ENCODE data around the gene TSPAN18. TPM values are rescaled to one million over a fixed set of nuclear protein-coding genes. Genes with fewer than 3 reads are reported as not detected.

Gene TSPAN18
- total RNA-seq, 1 donor from 2014 or later: 52.8 TPM

DNA sequence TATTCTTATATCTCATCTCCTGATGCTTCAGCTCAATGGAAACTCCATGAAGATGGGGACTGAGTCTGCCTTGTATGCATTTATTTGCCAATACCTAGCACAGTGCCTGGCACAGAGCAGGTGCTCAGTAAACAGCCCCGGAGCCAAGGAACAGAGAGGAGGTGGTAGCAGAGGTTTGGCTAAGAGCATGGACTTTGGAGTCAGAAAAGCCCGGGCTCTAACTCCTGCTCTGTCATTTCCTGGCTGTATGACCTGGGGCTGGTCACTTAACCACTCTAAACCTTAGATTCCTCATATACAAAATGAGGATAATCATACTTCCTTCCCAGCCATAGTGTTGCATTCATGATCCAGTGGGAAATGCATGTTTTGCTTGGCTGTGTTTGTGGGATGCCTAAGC, 187.3 kb downstream of the TSPAN18 start:
- no peaks in the 10 kb centered on the region for H3K9me3 Mint-ChIP-seq
- H3K27me3 Mint-ChIP-seq: no peaks in the 10 kb centered on the region
- no peak for DNase-seq (ENCODE audit: extremely low spot score, unreplicated experiment)
- no peak overlapping the region for H3K4me3 Mint-ChIP-seq
- no peaks in the 10 kb centered on the region for H3K36me3 Mint-ChIP-seq
- H3K4me1 Mint-ChIP-seq (ENCODE audit: unreplicated experiment): peaks cover 10% of the 10 kb centered on the region
- no peak overlapping the region for H3K27ac Mint-ChIP-seq
- TF ChIP-seq, protein P1, sequence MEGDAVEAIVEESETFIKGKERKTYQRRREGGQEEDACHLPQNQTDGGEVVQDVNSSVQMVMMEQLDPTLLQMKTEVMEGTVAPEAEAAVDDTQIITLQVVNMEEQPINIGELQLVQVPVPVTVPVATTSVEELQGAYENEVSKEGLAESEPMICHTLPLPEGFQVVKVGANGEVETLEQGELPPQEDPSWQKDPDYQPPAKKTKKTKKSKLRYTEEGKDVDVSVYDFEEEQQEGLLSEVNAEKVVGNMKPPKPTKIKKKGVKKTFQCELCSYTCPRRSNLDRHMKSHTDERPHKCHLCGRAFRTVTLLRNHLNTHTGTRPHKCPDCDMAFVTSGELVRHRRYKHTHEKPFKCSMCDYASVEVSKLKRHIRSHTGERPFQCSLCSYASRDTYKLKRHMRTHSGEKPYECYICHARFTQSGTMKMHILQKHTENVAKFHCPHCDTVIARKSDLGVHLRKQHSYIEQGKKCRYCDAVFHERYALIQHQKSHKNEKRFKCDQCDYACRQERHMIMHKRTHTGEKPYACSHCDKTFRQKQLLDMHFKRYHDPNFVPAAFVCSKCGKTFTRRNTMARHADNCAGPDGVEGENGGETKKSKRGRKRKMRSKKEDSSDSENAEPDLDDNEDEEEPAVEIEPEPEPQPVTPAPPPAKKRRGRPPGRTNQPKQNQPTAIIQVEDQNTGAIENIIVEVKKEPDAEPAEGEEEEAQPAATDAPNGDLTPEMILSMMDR (conservative IDR thresholded peaks at IDR 0.05): no peak

DNA sequence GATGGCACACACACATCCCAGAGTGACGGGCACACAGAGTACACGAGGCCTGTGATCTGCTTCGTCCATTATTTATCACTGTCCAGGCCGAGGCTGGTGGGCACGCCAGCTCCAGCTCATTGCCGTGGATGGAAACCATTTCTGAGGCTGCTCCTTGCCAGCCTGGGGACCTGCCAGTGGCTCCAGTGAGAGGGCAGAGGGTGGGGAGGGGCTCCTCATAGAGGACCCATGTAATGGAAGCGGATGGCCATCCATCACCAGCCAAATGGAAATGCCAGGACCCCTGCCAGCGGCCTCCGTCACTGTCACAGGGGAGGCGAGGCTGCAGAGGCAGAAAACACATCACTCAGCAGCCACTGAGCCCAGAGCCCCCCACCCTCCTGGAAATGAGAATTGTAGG, 188.2 kb downstream of the TSPAN18 start:
- H3K36me3 Mint-ChIP-seq: no peaks in the 10 kb centered on the region
- no peaks in the 10 kb centered on the region for H3K9me3 Mint-ChIP-seq
- peaks cover 10% of the 10 kb centered on the region for H3K4me1 Mint-ChIP-seq (ENCODE audit: unreplicated experiment)
- no peaks in the 10 kb centered on the region for H3K27me3 Mint-ChIP-seq
- no peak overlapping the region for H3K27ac Mint-ChIP-seq
- TF ChIP-seq, protein P1 (conservative IDR thresholded peaks at IDR 0.05): no peak
- DNase-seq (ENCODE audit: extremely low spot score, unreplicated experiment): no peak
- no peak overlapping the region for H3K4me3 Mint-ChIP-seq

DNA sequence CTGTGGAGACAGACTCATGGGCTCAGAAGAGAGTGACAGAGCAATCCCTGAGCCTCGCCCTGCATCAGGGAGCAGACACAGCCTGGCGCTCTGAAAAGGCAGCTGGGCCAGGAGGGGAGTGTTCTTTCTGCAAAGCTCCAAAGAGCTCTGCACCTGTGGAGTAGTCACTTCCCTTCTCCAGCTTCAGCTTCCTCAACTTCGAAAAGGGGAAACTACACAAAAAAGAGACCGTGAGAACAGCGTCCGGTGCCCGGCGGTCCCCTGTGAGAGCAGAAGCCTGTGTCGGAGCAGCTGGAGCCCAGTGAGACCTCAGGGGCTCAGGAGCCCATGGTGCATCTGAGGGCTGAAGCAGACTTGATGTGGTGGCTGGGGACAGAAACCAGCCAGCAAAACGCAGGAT, 188.9 kb downstream of the TSPAN18 start:
- no peak overlapping the region for H3K4me3 Mint-ChIP-seq
- peaks cover 10% of the 10 kb centered on the region for H3K4me1 Mint-ChIP-seq (ENCODE audit: unreplicated experiment)
- H3K9me3 Mint-ChIP-seq: no peaks in the 10 kb centered on the region
- TF ChIP-seq, protein P1 (conservative IDR thresholded peaks at IDR 0.05): no peak
- no peaks in the 10 kb centered on the region for H3K36me3 Mint-ChIP-seq
- DNase-seq (ENCODE audit: extremely low spot score, unreplicated experiment): no peak
- H3K27me3 Mint-ChIP-seq: no peaks in the 10 kb centered on the region
- H3K27ac Mint-ChIP-seq: no peak overlapping the region

DNA sequence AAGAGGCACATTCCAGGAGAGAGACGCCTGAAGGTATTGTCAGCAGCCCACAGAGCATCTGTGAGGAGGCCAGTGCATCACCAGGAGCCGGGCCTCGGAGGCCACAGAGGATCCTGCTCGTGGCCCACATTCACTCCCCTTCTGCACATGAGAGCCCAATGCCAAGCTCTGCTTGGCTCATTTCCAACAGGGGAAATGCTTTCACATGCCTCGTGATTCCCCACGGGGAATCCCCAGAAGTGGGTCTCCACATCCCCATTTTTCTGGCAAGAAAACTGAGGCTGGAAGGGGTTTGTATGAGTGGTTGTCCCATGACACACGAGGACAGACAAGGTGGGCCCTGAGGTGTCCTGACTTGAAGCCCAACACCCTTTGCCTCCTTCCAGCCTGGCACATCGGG, 189.6 kb downstream of the TSPAN18 start:
- peaks cover 6% of the 10 kb centered on the region for H3K4me1 Mint-ChIP-seq (ENCODE audit: unreplicated experiment)
- H3K9me3 Mint-ChIP-seq: no peaks in the 10 kb centered on the region
- H3K4me3 Mint-ChIP-seq: no peak overlapping the region
- H3K36me3 Mint-ChIP-seq: no peaks in the 10 kb centered on the region
- no peaks in the 10 kb centered on the region for H3K27me3 Mint-ChIP-seq
- DNase-seq (ENCODE audit: extremely low spot score, unreplicated experiment): no peak
- no peak overlapping the region for H3K27ac Mint-ChIP-seq
- TF ChIP-seq, protein P1 (conservative IDR thresholded peaks at IDR 0.05): no peak

DNA sequence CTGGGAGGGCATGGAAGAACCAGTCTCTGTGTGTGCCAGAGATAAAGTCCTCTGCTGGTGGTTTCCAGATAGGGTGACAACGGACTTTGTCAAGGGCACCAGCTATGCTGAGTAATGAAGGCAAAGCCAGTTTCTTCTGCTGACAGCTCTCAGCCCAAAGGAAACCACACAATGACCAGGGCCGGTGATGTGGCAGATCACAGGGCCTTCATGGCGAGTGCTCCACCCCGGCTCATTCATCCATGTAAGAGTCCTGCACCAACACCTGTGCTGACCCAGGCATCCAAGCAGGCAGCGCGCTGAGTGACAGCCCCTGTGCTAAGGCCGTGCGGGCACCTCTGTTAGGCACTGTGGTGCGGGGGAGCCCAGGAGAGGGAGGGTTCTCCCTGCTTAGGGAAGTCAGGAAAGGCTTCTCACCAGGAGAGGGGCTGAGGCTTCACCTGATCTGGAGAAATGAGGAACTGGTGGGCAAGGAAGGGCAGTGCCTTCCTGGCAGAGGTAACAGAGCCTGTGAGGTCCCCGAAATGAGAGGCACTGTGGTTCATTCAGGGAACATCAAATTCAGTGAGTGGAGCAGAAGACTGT, 190.1 kb downstream of the TSPAN18 start:
- no peaks in the 10 kb centered on the region for H3K9me3 Mint-ChIP-seq
- H3K27ac Mint-ChIP-seq: no peak overlapping the region
- no peak for DNase-seq (ENCODE audit: extremely low spot score, unreplicated experiment)
- no peaks in the 10 kb centered on the region for H3K27me3 Mint-ChIP-seq
- TF ChIP-seq, protein P1 (conservative IDR thresholded peaks at IDR 0.05): no peak
- no peaks in the 10 kb centered on the region for H3K36me3 Mint-ChIP-seq
- H3K4me3 Mint-ChIP-seq: no peak overlapping the region
- peaks cover 4% of the 10 kb centered on the region for H3K4me1 Mint-ChIP-seq (ENCODE audit: unreplicated experiment)

DNA sequence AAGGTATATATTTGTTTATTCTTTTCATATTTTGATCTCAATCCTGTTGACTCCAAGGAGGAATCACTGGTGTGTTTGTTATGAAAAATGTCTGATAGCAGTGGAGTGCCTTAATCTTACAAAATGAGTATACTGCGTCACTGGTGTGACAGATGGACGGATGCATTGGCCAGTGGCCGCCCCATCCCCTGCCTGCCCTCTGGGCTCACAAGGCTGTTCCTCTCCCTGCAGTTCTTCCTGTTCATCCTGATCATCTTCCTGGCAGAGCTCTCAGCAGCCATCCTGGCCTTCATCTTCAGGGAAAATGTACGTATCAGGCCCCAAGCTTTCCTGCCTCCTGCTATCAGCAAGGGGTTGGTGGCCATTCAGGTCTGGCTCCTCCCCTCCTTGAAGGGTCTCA, 191.0 kb downstream of the TSPAN18 start:
- TF ChIP-seq, protein P1 (conservative IDR thresholded peaks at IDR 0.05): no peak
- H3K9me3 Mint-ChIP-seq: no peaks in the 10 kb centered on the region
- H3K27ac Mint-ChIP-seq: no peak overlapping the region
- H3K4me1 Mint-ChIP-seq (ENCODE audit: unreplicated experiment): peaks cover 4% of the 10 kb centered on the region
- no peaks in the 10 kb centered on the region for H3K27me3 Mint-ChIP-seq
- H3K36me3 Mint-ChIP-seq: no peaks in the 10 kb centered on the region
- DNase-seq (ENCODE audit: extremely low spot score, unreplicated experiment): no peak
- no peak overlapping the region for H3K4me3 Mint-ChIP-seq

All from type B pancreatic cell (in vitro differentiated cells).